GM06990 (cell line): ENCODE results near the gene MOXD1.

Experiments
- DNase-seq: peaks from one replicate; pipeline ENCODE4 v3.0.0-alpha.2; 2011; ENCODE audit not compliant: insufficient read length; ENCODE audit errors: extremely low read depth
- H3K27me3 ChIP-seq: replicated peaks from 2 replicates; pipeline ENCODE4 v1.6.0; 2011; ENCODE audit warnings: low read length; ENCODE audit not compliant: control insufficient read depth, insufficient read depth
- H3K36me3 ChIP-seq: 2 replicates; pipeline ENCODE4 v1.5.1; 2011; ENCODE audit warnings: low read length; ENCODE audit not compliant: control insufficient read depth, insufficient read depth
- H3K4me3 ChIP-seq: replicated peaks from 2 replicates; pipeline ENCODE4 v1.5.1; 2011; ENCODE audit warnings: low read depth, mild to moderate bottlenecking, control low read depth, low read length
- TF ChIP-seq, protein P1 (sequence below): IDR thresholded peaks from 2 replicates; pipeline ENCODE4 v1.5.1; 2011; ENCODE audit warnings: low read length, control low read depth, mild to moderate bottlenecking, inconsistent platforms; ENCODE audit not compliant: insufficient read depth, poor library complexity, severe bottlenecking

MOXD1 gene

DNA sequence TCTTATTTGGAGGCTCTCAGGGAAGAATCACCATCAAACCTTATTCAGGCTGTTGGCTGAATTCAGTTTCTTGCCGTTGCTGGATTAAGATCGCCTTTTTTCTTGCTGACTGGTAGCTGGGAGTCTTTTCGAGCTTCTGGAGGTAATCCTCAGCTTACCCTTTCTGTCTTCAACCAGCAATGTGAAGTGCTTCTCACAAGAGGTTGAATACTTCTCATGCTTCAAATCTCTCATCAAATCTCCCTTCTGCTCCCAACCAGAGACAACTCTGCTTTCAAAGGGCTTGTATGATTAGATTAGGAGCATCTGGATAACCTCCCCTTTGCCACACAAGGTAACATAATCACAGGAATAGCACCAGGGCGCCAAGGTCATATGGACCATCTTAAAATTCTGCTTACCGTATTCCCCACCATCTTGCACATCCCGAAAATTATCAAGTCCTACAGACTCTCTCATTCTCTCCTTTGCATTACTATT, 137.2 kb downstream of the MOXD1 start:
- no peak for DNase-seq
- Histone ChIP-seq H3K4me3 (no peak overlapping the region), H3K36me3 (no peaks in the 10 kb centered on the region), H3K27me3 (no peaks in the 10 kb centered on the region)
- TF ChIP-seq, protein P1, sequence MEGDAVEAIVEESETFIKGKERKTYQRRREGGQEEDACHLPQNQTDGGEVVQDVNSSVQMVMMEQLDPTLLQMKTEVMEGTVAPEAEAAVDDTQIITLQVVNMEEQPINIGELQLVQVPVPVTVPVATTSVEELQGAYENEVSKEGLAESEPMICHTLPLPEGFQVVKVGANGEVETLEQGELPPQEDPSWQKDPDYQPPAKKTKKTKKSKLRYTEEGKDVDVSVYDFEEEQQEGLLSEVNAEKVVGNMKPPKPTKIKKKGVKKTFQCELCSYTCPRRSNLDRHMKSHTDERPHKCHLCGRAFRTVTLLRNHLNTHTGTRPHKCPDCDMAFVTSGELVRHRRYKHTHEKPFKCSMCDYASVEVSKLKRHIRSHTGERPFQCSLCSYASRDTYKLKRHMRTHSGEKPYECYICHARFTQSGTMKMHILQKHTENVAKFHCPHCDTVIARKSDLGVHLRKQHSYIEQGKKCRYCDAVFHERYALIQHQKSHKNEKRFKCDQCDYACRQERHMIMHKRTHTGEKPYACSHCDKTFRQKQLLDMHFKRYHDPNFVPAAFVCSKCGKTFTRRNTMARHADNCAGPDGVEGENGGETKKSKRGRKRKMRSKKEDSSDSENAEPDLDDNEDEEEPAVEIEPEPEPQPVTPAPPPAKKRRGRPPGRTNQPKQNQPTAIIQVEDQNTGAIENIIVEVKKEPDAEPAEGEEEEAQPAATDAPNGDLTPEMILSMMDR = no peak

DNA sequence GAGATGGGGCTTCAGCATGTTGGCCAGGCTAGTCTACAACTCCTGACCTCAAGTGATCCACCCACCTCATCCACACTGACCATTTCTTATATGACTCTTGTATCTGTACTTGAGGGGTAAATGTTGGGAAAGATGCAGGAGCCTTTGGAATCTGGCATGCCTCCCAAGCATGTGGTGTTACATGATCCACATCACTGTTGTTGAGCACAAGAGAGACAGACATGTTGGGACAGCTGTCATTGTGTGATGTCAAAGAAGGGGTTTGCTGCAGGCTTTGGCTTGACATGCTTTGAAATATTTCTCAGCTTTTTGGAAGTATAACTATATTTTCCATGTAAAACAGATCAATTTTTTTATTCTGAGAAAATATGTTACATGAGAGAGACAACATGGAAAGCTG, 139.9 kb downstream of the MOXD1 start:
- Histone ChIP-seq H3K27me3 (no peaks in the 10 kb centered on the region), H3K36me3 (no peaks in the 10 kb centered on the region), H3K4me3 (no peak overlapping the region)
- TF ChIP-seq, protein P1 = no peak
- no peak for DNase-seq

DNA sequence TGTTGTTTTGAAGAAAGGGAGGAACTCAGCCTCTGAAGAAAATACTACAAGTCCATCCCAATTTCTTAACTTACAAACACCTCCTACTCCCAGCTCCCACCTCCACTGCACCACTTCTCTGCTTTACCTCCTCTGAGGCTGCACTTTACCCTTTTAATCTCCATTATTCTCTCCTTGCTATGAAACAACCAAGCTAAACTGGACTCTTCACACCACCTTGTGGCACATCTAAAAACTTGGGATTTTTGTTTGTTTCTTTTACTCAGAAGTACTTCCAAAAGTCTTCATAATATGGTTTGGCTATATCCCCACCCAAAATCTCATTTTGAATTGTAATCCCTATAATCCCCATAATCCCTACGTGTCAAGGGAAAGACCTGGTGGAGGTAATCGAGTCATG, 142.2 kb downstream of the MOXD1 start:
- H3K27me3 ChIP-seq = no peaks in the 10 kb centered on the region
- no peaks in the 10 kb centered on the region for H3K36me3 ChIP-seq
- TF ChIP-seq, protein P1 = no peak
- H3K4me3 ChIP-seq = no peak overlapping the region
- no peak for DNase-seq

DNA sequence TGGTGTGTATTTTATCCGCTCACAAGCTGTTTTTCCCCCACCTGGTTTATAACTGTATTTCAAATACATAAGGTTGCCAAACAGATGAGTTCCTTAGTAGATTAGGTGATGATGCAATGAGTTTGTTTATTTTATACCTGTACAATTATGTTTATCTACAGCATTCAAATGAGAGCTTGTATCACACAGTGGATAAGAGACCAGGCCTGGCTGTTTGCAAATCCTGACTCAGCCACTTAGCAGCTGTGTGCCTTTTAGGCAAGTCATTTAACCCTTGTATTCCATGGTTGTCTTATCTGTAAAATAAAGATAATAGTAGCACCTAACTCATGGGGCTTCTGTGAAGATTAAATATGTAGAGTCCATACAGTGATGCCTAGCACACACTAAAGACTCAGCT, 143.7 kb downstream of the MOXD1 start:
- no peak for DNase-seq
- H3K27me3 ChIP-seq = no peaks in the 10 kb centered on the region
- no peaks in the 10 kb centered on the region for H3K36me3 ChIP-seq
- H3K4me3 ChIP-seq = no peak overlapping the region
- TF ChIP-seq, protein P1 = no peak

DNA sequence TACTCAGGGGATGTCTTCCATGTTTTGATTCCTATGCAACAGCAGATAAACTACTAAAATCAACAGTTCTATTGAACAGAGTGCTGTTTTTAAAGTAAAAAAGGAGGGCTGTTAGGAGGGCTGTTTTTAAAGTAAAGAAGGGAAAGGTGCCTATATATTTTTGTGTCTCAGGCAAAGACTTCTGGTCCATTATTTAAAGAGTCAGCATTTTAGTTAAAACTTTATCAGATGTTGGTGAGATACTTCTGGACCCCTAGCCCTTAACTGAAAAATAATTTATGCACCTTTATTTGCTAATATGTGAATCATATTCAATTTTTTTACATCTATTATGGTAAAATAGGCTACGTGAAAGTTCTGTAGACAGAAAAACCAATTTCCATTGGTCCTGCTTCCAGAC, 144.8 kb downstream of the MOXD1 start:
- Histone ChIP-seq H3K4me3 (no peak overlapping the region), H3K27me3 (no peaks in the 10 kb centered on the region), H3K36me3 (no peaks in the 10 kb centered on the region)
- TF ChIP-seq, protein P1 = no peak
- no peak for DNase-seq

- no peaks in the 10 kb centered on the region for H3K36me3 ChIP-seq
- no peak for DNase-seq
- TF ChIP-seq, protein P1 = no peak
- H3K27me3 ChIP-seq = no peaks in the 10 kb centered on the region
- no peak overlapping the region for H3K4me3 ChIP-seq
Measured at GRCh38 chr6:132253906-132254305, 147.4 kb downstream of the MOXD1 start.
